Measurements from ENCODE around the gene TEX48.
A peak's percentile ranks its signal among the peaks of the same experiment; 100 is the strongest.

The TEX48 gene

DNA sequence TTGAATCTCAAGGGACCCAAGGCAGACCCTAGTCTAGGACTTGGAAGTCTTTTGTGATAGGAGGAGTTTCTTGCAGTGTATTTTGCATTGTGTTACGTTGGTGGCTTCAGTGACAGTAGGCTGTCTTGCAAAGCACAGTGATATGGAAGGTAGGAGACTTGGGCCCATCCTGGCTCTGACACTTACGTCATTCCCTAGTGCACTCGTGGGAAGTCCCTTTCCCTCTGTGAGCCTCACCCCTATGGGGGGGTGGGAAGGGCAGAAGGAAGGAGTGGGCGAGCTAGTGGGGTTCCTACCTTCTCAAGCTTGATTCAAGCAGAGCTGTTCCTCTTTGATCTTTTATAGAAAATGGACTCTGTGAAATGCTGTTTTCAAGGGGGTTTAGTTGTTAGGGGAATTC is 15.1 kb downstream of the TEX48 start:
- DNase-seq (ENCODE audit: low spot score): no peak

DNA sequence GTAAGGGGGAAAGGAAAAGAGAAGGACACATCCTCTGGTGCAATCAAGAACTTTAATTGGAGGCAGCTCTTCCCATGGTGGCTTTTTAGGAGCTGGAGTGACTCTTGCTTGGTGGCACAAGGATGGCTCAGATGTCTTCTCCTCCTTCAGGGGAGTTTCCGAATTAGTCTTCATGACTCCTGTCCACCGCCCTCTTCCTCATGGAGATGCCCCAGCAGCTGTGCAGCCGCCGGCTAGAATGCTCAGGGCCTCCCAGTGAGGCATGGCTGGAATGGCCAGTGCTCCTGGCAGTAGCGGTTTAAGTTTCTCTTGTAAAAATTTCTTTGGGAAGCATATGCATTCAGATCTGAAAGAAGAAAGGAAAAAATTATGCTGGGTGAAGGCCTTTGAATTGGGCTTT is 15.6 kb downstream of the TEX48 start:
- no peak for DNase-seq (ENCODE audit: low spot score)

DNA sequence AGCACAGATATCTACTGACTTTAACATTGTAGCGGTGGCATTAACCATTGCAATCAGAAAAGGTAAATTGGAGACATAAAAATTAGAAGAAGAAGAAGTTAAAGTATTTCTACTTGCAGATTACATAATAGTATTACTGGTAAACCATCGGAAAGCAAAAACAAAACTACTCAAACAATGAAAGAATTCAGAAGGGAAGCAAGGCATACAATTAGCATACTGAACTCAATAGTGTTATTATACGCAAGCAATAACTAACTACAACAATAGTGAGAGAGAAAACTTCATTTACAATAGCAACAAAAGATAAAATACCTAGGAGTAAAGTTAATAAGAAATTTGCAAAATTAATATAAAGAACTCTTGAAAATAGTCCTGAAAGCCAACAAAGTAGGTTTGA is 17.8 kb downstream of the TEX48 start:
- DNase-seq (ENCODE audit: low spot score): peak; percentile 77

DNA sequence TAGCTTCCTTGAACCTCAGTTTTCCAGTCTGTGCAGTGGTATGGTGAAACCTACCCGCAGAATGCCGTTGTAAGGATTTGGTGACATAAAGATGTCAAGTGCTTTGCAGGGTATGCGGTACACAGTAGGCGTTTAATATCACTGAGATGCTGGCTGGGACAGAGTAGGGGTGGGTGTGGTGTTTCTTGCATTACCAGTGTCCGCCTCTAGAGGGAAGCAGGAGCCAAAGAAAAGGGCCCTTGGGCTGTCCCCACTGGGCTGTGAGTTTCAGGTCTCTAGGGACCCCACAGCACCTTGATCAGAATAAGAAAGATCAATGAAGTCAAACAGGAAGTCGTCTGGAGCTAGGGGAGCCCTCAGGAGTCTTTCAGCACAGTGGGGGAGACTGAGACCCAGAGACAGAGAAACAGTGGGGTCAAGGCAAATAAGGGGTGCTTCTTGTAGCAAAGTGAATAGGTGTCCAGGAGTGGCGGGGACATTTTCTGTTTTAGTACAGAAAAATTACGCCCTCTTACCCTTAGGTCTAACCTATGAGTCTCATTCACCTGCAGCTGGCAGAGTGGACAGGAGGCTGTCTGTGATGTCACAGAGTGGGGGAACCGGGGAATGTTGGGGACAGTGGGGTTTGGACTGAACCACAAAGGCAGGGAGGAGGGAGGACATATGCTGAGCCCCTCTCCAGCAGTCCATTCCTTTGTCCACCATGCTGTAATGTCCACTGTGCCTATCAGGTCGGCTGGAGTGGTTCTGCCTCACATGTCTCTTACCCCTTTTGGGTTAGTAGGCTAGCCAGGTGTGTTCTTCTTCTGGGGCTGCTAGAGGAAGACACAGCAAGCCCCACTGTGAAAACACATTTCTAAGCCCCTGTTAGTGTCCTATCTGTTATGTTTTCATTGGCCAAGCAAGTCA is 19.7 kb downstream of the TEX48 start:
- DNase-seq (ENCODE audit: low spot score): peak; percentile 51

DNA sequence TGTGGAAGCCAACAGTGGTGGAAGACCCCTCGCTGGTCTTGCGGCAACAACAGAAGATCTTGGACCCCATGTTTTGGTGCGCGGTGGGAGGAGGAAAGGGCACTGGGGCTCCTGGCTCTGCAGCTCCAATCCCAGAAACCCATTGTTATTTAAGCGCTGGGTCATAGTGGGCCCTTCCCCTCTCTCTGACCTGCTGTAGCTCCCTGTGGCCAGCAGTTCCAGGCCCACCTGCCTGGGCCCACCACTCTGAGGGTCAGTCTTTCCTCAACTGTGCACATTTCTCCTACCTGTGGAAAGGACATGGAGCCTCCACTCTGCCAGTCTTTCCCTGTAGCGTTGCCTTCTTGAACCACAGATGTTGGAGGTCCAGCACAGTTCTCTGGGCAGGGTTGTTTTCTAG is 24.3 kb downstream of the TEX48 start, which contains the start of gene TEX53:
TSS of gene TEX53 (minus strand) at position 101 of the 400 bp plus-strand sequence. CDS start at position 70, 31 bp downstream.
- no peak for DNase-seq (ENCODE audit: low spot score)

DNA sequence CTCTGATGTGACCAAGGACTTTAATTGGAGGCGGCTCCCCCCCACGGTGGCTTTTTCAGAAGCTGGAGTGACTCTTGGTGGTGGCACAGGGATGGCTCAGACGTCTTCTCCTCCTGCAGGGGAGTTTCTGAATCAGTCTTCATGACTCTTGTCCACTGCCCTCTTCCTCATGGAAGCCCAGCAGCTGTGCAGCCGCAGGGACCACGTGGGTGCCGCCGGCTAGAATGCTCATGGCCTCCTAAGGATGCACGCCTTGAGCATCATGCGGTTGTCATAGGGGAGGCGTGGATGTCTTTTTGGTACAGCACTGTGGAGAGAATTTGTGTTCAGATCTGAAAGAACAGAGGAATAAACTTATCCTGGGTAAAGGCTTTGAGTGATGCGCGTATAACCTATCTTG is 25.7 kb downstream of the TEX48 start:
- no peak for DNase-seq (ENCODE audit: low spot score)

DNA sequence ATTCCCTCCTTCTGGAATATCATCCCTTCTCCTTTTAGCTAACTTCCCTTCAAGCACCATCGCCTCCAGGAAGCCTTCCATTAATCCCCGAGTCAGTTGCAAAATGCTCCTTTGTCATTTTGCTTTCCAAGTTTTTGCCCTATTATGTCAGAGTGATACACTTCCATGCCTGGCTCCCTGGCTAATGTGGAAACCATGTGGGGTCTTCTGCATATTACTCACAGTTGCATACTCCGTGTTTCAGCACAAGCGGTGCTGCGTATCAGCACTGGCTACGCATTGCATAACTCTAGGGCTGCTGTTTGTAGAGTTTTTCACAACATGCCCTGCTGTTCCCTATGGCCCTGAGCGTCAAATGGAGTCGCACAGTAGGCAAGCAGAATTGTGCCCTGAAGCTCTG is 26.3 kb downstream of the TEX48 start:
- no peak for DNase-seq (ENCODE audit: low spot score)

DNA sequence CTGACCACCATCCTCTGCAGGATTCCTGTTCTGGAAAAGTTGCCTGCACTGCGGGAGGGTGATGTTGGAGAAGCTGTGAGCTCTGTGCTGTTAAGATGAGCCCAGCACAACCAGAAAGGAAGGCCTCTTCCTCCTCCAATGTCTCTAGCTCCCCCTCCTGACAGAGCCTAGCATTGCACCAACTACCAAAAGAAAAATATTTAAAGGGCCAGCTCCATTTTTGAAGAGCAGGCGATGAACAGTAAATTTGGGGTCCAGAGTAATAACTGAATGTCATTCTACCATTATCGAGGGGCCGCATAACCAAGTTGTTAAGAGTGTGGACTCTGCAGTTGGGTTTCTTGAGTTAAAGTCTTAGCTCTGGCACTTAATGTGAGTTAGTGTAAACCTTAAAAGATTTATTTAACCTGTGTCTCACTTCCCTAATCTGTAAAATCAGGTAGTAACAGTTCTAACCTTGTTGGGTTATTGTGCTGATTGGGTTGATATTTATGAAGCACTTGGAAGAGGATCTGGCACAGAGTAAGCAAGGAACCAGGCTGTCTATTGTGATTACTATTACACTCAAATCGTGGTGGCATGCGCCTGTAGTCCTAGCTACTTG is 28.3 kb downstream of the TEX48 start:
- DNase-seq (ENCODE audit: low spot score): peak; percentile 86

DNA sequence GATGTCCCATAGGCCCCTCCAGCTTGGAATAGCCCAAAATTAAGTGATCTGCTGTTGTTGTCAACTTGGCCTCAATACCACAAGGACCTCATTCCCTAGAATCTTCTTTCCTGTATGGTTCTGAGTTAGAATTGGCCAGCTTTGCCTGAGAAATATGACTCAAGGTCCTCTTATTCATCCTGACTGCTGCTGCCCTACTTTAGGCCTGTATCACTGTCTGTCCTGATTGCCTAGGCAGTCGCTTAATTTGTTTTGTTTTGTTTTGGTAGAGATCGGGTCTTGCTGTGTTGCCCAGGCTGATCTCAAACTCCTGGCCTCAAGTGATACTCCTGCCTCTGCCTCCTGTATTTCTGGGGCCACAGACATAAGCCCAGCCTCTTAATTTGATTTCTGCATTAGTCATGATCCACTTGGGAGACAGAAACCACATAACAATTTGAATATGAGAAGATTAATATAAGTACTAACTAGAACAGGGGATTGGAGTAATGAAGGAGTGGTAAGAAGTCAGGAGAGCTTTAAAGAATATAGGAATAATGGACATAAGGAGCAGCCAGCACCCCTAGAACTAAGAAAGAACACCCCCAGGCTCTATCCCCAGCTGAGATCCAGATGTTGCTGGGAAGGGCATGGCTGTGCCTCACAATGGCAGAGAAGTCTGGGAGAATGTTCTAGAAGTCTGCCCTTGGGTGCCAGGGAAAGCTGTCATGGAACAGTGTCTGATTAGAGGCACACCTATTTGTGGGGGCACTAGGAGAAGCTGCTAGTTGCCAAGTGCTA is 29.0 kb downstream of the TEX48 start:
- DNase-seq (ENCODE audit: low spot score): no peak

DNA sequence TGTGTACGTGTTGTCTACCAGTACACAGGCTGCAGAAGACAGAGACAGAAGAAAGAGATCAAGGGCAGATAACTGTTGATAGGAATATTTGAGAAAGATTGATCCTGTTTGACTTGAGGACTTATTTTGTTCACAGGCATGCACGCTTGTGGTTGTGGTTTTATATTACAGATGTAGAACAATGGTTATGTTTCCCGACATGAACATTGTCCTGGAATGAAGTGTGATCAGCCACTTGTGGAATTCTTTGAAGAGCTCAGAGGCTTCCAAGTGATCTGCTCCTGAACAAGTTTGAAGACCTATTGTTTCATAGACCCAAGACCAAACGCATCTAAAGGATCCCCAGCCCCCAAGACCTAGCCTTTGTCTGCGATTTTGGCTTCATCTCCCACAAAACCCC is 38.1 kb downstream of the TEX48 start:
- DNase-seq (ENCODE audit: low spot score): no peak

DNA sequence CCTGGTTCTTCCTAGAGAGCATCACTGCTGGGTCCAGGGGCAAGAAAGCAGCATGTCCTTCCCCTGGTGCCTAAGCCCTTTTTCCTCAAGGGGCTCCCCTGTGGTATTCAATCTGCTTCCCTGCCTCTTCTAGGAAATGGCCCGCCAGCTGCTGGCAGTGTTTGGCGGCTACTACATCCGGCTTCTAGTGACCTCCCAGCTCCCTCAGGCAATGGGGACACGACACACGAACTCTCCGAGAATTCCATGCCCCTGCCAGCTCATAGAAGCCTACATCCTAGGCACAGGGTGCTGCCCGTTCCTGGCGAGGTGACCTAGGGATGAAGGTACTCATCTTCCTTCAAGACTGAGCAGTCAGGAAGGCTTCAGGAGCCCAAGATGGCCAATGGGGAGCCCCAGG is 39.0 kb downstream of the TEX48 start:
- DNase-seq (ENCODE audit: low spot score): no peak

DNA sequence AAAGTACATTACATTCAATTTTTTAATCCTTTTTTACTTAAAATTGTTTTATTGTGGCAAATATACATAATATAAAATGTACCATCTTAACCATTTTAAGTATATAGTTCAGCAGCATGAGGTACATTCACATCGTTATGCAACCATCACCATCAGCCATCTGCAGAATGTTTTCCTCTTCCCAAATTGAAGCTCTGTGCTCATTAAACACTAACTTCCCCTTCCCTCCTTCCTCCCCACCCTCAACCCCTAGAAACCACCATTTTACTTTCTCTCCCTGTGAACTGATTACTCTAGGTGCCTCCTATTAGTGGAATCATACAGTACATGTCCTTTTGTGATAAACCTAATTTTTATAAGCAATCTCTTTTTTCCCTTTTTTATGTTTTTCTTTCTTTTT is 40.0 kb downstream of the TEX48 start:
- DNase-seq (ENCODE audit: low spot score): no peak

DNA sequence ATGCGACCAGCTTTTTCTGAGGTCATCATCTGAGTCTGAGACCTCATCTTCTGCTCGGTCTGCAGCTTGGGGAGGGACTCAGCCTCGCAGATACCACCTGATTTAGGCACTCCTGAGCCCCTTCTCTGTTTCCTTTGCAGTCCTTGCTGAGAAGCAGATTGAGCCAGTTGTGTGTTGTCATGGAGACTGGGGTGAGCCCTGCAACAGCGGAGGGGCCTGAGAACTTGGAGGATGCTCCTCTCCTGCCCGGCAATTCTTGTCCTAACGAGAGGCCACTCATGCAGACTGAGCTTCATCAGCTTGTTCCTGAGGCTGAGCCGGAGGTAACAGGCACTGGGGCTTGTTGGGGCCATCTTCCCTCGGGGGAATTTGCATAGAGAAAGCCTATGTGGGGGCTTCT is 43.6 kb downstream of the TEX48 start:
- DNase-seq (ENCODE audit: low spot score): no peak

DNA sequence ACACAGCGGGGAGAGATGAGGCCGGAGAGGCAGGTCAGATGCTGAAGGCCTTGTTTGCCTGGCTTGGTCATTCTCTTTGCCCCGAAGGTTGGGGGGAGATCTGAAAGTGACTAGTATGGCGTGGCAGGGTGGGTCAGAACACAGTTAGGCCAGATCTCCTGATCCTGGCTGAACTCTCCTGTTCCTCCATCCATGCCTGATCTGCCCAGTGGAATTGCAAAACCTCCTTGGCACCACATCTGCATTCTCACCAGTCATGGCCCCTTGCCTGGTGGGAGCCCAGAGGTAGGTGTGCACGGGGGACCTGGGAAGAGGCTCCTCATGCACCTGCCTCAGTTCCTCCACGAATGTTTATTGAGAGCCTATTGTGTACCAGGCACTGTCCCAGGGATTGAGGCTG is 47.6 kb downstream of the TEX48 start:
- DNase-seq (ENCODE audit: low spot score): no peak

DNA sequence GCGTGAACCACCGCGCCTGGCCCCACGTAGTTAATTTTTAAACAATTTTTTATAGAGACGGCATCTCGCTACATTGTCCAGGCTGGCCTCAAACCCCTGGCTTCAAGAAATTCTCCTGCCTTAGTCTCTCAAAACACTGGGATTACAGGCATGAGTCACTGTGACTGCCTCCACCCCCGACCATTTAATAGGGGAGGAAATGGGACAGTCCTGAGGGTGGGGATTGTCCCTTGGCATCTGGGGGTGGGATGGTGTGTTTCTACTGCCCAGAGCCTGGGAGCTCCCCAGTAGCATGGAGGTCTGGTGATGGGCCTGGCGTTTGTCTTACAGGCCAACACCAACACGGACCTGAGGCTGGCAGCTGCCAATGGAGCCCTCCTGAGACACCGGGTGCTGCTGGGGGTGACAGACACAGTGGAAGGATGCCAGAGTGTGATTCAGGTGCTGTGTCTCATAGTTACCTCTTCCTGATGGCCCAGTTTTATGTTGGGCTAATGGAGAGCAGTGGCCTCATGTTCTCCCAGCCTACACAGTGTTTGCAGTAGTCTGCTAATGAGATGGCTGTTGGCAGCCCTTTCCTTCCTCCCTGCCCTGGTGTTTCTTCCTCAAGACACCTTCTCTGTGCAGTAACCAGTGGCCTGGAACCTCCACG is 48.4 kb downstream of the TEX48 start:
- no peak for DNase-seq (ENCODE audit: low spot score)

DNA sequence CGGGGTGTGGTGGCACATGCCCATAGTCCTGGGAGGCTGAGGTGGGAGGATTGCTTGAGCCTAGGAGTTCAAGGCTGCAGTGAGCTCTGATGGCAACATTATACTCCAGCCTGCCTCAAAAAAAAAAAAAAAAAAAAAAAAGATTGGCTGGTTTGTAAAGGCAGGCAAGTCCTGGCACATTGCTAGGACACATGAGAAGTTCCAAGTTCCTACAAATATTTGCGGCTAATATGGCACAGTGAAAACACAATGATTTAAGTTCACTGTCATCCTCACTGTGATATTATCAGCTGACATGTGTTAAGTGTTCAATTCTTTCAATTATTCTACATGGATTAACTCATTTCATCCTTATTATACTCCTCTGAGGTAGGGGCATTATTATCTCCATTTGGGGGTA is 50.8 kb downstream of the TEX48 start:
- DNase-seq (ENCODE audit: low spot score): no peak

DNA sequence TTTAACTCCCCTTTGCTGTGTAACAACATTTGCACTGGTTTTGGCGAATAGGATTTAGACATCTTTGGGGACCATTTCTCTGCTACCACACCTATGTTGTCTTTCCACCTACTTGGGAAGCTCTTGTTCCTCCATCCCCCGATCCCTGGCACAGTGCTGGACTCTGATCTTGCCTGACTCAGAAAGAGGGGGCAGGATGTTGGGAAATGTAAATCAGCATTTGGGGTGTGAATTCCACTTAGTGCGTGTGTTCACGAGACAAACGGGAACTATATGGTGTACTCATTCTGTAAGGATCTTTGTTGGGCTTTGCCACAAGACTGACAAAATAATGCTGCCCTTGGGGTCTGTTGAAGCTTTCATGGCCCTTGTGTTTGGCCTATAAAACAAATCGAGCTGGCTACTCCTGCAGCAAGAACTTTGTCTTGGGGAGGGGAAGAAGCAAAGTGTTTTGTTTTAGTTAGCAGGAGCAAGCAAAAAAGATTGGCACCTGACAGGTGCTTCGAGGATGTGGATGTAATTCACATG is 52.4 kb downstream of the TEX48 start:
- no peak for DNase-seq (ENCODE audit: low spot score)

DNA sequence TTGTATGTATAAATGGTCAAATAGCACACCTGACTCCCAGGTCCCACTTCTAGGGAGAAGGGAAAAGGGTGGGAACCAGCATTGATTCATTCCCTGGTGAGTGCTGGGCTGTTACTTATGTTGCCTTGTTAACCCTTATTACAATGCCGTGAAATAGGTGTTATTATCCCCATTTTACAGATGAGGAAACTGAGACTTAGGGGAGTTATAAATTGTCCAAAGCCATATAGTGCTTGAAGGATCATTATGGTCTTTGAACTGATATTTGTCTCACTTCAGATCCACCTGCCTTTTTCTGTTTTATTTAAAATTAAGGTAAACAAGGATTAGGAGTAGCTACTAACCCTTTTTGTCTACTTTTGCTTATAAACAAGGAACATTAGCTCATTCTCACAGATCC is 54.4 kb downstream of the TEX48 start:
- no peak for DNase-seq (ENCODE audit: low spot score)

DNA sequence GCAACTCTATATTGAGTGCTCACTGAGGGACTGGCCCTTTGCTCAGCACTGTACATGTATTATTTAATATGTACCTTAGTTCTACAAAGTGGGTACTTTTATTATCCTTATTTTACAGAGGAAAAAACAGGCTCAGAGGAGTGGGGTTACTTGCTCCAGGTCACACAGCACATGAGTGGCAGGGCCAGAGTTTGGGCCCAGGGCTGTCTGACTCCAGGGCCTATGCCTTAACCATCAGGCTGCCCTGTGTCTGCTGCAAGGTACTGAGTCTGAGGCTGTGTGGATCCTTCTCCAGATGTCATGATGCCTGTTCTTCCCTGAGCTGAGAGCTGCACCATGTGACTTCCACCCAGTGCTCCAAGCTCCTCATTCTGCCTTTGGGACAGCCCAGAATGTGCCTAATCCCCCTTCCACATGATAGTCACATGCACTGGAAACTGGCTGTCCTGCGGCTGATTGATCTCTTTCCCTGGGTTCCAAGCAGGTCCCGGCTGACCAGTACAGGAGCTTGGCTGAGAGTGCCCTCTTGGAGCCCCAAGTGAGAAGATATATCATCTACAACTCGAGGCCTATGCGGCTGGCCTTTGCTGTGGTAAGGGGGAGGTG is 55.5 kb downstream of the TEX48 start:
- no peak for DNase-seq (ENCODE audit: low spot score)

DNA sequence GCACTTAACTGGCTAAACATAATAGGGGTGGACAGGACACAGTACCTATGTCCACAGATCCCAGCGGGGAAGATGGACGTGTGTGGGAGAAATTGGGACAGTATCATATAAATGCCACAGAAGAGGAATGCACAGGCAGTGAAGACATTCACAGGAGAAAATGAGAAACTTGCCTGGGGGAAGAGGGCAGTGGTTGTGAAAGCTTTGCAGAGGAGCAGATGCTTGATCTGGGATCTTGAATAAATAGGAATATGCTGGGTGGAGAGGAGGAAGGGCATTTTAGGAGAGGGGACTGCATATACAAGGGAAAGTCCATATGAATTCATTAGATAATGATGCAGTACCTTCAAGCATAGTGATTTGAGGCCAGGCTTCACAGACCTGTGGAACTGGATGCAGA is 57.3 kb downstream of the TEX48 start:
- no peak for DNase-seq (ENCODE audit: low spot score)

DNA sequence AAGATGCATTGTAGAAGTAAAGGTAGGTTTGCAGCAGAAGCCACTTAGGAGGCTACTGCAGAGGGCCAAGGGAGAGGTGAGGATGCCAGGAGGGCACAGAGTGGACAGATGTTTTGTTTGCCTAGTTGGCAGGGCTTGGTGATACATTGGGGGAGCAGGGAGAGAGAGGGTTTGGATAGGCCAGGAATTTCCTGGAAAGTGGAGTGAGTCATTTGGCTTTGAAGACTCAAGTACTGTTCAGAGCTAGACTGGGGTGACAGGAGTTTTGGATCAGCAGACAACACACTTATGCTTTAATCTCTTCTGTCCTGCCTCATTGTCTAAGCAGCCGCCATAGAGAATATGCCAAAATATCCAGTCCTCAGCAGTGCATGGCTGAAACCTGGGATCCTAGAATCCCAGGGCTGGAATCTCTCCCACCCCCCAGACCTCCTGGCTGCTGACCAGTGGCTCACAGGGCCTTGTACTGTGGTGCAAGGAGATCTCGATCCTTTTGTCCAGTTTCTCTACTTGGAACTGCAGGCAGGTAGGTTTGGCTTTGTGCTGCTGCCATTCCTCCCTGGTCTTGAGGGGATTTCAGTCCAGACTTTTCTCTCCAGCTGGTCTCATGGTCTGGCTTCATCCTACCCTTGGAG is 59.9 kb downstream of the TEX48 start:
- DNase-seq (ENCODE audit: low spot score): peak; percentile 25

Data from pons (tissue), 1 donor.